ENCODE data around the gene ASCL5. TPM values are rescaled to one million over a fixed set of nuclear protein-coding genes. Genes with fewer than 3 reads are reported as not detected.

Gene ASCL5
- total RNA-seq, 6 experiments from 2014 or later, result not detected

- Mint-ChIP-seq H3K36me3 (ENCODE audit: low read depth) (no peaks in the 10 kb centered on the region), H3K4me3 (no peak overlapping the region), H3K4me1 (ENCODE audit: low read depth) (no peaks in the 10 kb centered on the region), H3K27me3 (ENCODE audit: insufficient read depth) (peaks cover 52% of the 10 kb centered on the region), H3K27ac (no peak overlapping the region), H3K9me3 (no peaks in the 10 kb centered on the region)
- no peak for DNase-seq
- TF ChIP-seq, protein P1, sequence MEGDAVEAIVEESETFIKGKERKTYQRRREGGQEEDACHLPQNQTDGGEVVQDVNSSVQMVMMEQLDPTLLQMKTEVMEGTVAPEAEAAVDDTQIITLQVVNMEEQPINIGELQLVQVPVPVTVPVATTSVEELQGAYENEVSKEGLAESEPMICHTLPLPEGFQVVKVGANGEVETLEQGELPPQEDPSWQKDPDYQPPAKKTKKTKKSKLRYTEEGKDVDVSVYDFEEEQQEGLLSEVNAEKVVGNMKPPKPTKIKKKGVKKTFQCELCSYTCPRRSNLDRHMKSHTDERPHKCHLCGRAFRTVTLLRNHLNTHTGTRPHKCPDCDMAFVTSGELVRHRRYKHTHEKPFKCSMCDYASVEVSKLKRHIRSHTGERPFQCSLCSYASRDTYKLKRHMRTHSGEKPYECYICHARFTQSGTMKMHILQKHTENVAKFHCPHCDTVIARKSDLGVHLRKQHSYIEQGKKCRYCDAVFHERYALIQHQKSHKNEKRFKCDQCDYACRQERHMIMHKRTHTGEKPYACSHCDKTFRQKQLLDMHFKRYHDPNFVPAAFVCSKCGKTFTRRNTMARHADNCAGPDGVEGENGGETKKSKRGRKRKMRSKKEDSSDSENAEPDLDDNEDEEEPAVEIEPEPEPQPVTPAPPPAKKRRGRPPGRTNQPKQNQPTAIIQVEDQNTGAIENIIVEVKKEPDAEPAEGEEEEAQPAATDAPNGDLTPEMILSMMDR (IDR thresholded peaks at IDR 0.05), result no peak
Observed at GRCh38 chr1:201065686-201066085, 61.3 kb downstream of the ASCL5 start.

DNA sequence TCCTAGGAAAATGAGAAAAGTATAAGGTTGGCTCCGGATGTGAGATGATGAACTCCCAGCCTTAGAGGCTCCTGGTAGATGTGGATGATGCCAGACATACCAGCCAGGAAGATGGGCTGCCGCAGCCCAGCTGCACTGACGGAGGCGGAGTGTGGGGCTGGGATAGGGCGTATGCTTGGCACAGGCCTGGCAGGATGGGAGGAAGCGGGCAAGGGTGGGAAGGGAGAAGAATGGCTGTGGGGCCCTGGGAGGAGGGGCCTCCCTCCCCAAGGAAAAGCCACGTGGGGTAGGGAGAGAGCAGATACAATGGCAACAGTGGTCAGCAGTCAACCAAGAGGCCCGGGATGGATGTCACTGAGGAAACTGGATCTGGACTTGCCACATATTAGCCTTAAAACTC is 62.2 kb downstream of the ASCL5 start:
- H3K4me3 Mint-ChIP-seq, result no peak overlapping the region
- H3K9me3 Mint-ChIP-seq, result no peaks in the 10 kb centered on the region
- no peaks in the 10 kb centered on the region for H3K4me1 Mint-ChIP-seq (ENCODE audit: low read depth)
- H3K27me3 Mint-ChIP-seq (ENCODE audit: insufficient read depth), result peaks cover 49% of the 10 kb centered on the region
- no peak overlapping the region for H3K27ac Mint-ChIP-seq
- no peaks in the 10 kb centered on the region for H3K36me3 Mint-ChIP-seq (ENCODE audit: low read depth)
- no peak for DNase-seq
- TF ChIP-seq, protein P1 (IDR thresholded peaks at IDR 0.05), result no peak

Other genes starting within 250 kb of the ASCL5 start
- not detected for gene INAVA, start 232.3 kb downstream of the ASCL5 start, total RNA-seq (2021; fragmentation: NEBNext Ultra II Directional; extraction: Animal tissue kit (Norgen Biotek cat#: 25700))
- not detected for gene KIF21B, start 103.5 kb downstream of the ASCL5 start, total RNA-seq (2021; fragmentation: NEBNext Ultra II Directional; extraction: Animal tissue kit (Norgen Biotek cat#: 25700))
- not detected for gene CACNA1S, start 14.8 kb downstream of the ASCL5 start, total RNA-seq (2021; fragmentation: NEBNext Ultra II Directional; extraction: Animal tissue kit (Norgen Biotek cat#: 25700))
- gene TMEM9, start 27.3 kb upstream of the ASCL5 start, total RNA-seq (2021; fragmentation: NEBNext Ultra II Directional; extraction: Animal tissue kit (Norgen Biotek cat#: 25700)), result 10 to 100 TPM; 60.3 to 72.7 (median 64.9) TPM
- gene IGFN1, start 63.6 kb upstream of the ASCL5 start, total RNA-seq (2021; fragmentation: NEBNext Ultra II Directional; extraction: Animal tissue kit (Norgen Biotek cat#: 25700)), result not detected
- gene PKP1, start 156.3 kb upstream of the ASCL5 start, total RNA-seq (2021; fragmentation: NEBNext Ultra II Directional; extraction: Animal tissue kit (Norgen Biotek cat#: 25700)), result not detected

All from HFFc6 (cell line).